Measurements from ENCODE around the gene ARID4A. TPM values are rescaled to one million over a fixed set of nuclear protein-coding genes. Genes with fewer than 3 reads are reported as not detected.

The ARID4A gene
- total and polyA plus RNA-seq, 10 of the 15 experiments (the other 5 are each of a cell fraction or from before 2014, with no cell fraction given): 5.2 to 18.9 (median 12.5) TPM

DNA sequence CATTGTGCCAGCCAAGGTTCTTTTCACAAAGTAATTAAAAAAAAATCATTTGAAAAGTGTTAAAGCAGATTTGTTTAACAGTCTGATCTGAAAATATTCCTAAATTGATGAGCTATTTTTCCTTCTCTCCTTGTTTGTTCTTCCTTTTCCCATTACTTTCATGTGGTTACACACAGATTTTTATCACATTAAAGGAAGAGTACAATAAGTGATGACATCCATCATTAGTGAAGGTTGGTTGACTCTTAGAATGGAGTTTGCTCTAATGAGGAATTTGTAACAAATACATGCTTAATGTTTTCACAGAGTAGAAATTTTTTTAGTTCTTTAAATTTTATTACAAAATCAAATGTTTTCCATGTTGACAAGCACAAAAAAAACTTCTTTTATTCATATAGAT is 78.4 kb downstream of the ARID4A start:
- TF ChIP-seq ZNF274 (IDR thresholded peaks at IDR 0.05; ENCODE audit: insufficient read depth, insufficient read length): no peak
- TF ChIP-seq SRF (IDR thresholded peaks at IDR 0.05; ENCODE audit: low read depth in 2 of 2, low read length in 2 of 2): no peak
- TF ChIP-seq, protein P1, sequence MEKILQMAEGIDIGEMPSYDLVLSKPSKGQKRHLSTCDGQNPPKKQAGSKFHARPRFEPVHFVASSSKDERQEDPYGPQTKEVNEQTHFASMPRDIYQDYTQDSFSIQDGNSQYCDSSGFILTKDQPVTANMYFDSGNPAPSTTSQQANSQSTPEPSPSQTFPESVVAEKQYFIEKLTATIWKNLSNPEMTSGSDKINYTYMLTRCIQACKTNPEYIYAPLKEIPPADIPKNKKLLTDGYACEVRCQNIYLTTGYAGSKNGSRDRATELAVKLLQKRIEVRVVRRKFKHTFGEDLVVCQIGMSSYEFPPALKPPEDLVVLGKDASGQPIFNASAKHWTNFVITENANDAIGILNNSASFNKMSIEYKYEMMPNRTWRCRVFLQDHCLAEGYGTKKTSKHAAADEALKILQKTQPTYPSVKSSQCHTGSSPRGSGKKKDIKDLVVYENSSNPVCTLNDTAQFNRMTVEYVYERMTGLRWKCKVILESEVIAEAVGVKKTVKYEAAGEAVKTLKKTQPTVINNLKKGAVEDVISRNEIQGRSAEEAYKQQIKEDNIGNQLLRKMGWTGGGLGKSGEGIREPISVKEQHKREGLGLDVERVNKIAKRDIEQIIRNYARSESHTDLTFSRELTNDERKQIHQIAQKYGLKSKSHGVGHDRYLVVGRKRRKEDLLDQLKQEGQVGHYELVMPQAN (conservative IDR thresholded peaks at IDR 0.05): no peak
- no peak for TF ChIP-seq HDAC2 (IDR thresholded peaks at IDR 0.05)
- TF ChIP-seq, protein P2, sequence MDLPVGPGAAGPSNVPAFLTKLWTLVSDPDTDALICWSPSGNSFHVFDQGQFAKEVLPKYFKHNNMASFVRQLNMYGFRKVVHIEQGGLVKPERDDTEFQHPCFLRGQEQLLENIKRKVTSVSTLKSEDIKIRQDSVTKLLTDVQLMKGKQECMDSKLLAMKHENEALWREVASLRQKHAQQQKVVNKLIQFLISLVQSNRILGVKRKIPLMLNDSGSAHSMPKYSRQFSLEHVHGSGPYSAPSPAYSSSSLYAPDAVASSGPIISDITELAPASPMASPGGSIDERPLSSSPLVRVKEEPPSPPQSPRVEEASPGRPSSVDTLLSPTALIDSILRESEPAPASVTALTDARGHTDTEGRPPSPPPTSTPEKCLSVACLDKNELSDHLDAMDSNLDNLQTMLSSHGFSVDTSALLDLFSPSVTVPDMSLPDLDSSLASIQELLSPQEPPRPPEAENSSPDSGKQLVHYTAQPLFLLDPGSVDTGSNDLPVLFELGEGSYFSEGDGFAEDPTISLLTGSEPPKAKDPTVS (IDR thresholded peaks at IDR 0.05; ENCODE audit: low read depth, low read length): no peak
- TF ChIP-seq CBX5 (IDR thresholded peaks at IDR 0.05; ENCODE audit: low read depth): no peak
- no peak for TF ChIP-seq FOXK2 (IDR thresholded peaks at IDR 0.05)
- TF ChIP-seq ZZZ3 (IDR thresholded peaks at IDR 0.05; ENCODE audit: control insufficient read depth, insufficient read length, low read depth): no peak
- Histone ChIP-seq H3K36me3 (ENCODE audit: control insufficient read depth in 2 of 2, insufficient read depth in 2 of 2, low read length in 1 of 2) (peaks cover 1 to 5% of the 10 kb centered on the region in 2 experiments; a peak in 3 of 4 replicates), H3K27me3 (replicated peaks in 1 of 2; ENCODE audit: control insufficient read depth in 2 of 2, insufficient read depth in 2 of 2, low read length in 1 of 2) (no peaks in the 10 kb centered on the region), H3K4me1 (ENCODE audit: control insufficient read depth, insufficient read depth, low read length) (no peaks in the 10 kb centered on the region), H4K20me1 (ENCODE audit: control insufficient read depth, insufficient read depth) (no peaks in the 10 kb centered on the region), H3K27ac (ENCODE audit: control insufficient read depth, insufficient read depth) (no peak overlapping the region), H3K9ac (ENCODE audit: control insufficient read depth, insufficient read depth, low read length) (no peak overlapping the region), H3K4me3 (no peak overlapping the region), H3K79me2 (ENCODE audit: control insufficient read depth, insufficient read depth, low read length) (no peaks in the 10 kb centered on the region), H2AFZ (ENCODE audit: control insufficient read depth, low read depth, low read length) (no peak overlapping the region), H3K9me3 (replicated peaks; ENCODE audit: control insufficient read depth, insufficient read depth, low read length) (no peaks in the 10 kb centered on the region), H3K4me2 (ENCODE audit: control insufficient read depth, insufficient read depth) (no peak overlapping the region)
- ChIA-PET CTCF (no interaction called here), POLR2A (no interaction called here), SMC1A (ENCODE audit: uncharacterized antibody, unreplicated experiment) (no interaction called here), RAD21 (ENCODE audit: unreplicated experiment) (no interaction called here)
- no TSS peak for BruUV-seq (replicated peaks)
- in situ Hi-C loops (cut with MboI): no loop called here
- FAIRE-seq: no peak
- intact Hi-C loops (cut with micrococcal nuclease; ENCODE audit: unreplicated experiment): no loop called here
- no peak for DNase-seq (ENCODE audit: low read depth, low spot score)
- no peak for ATAC-seq
